Karpas-422 (cell line): ENCODE results near the gene PYCARD. TPM values are rescaled to one million over a fixed set of nuclear protein-coding genes. Genes with fewer than 3 reads are reported as not detected.
"Not testable (repeated sequence)": the region's sequence is repeated elsewhere in the genome, so short reads cannot be mapped to it uniquely, and the experiment has no call there.

Experiments used
- DNase-seq: peaks from one replicate; pipeline ENCODE4 v3.0.0-alpha.2; 2015
- H2AFZ ChIP-seq: fragments of 200-600 bp; sonication (generic); 2 replicates; pipeline ENCODE4 v1.6.1; 2014; ENCODE audit warnings: antibody characterized with exemption, low read length, mixed read lengths
- H3K27ac ChIP-seq: fragments of 200-600 bp; sonication (generic); 2 replicates; pipeline ENCODE4 v1.5.1; 2014; ENCODE audit warnings: mild to moderate bottlenecking, low read length, moderate library complexity
- H3K27me3 ChIP-seq: fragments of 200-600 bp; sonication (generic); 2 replicates; pipeline ENCODE4 v1.6.1; 2014; ENCODE audit warnings: low read length, mixed read lengths
- H3K36me3 ChIP-seq: fragments of 200-600 bp; sonication (generic); 2 replicates; pipeline ENCODE4 v1.6.1; 2014; ENCODE audit warnings: low read length, mixed read lengths; ENCODE audit not compliant: insufficient read depth
- H3K4me1 ChIP-seq: fragments of 200-600 bp; sonication (generic); 2 replicates; pipeline ENCODE4 v1.6.1; 2014; ENCODE audit warnings: mild to moderate bottlenecking, low read length, mixed read lengths
- H3K4me2 ChIP-seq: fragments of 200-600 bp; sonication (generic); 2 replicates; pipeline ENCODE4 v1.6.1; 2014; ENCODE audit warnings: low read length, low read depth, mild to moderate bottlenecking; ENCODE audit not compliant: poor library complexity, severe bottlenecking
- H3K4me3 ChIP-seq: fragments of 200-600 bp; sonication (generic); 2 replicates; pipeline ENCODE4 v1.5.1; 2014; ENCODE audit warnings: mild to moderate bottlenecking, antibody characterized with exemption, low read length, mixed read lengths
- H3K79me2 ChIP-seq: fragments of 200-600 bp; sonication (generic); 2 replicates; pipeline ENCODE4 v1.6.1; 2014; ENCODE audit warnings: mild to moderate bottlenecking, low read length, mixed read lengths
- H3K9ac ChIP-seq: fragments of 200-600 bp; sonication (generic); 2 replicates; pipeline ENCODE4 v1.6.0; 2014; ENCODE audit warnings: low read length
- H3K9me2 ChIP-seq: fragments of 200-600 bp; sonication (generic), shearing (Covaris generic); replicated peaks from 2 replicates; pipeline ENCODE4 v1.6.0; 2014; ENCODE audit warnings: mild to moderate bottlenecking, low read length, moderate library complexity; ENCODE audit not compliant: insufficient read depth
- H3K9me3 ChIP-seq: fragments of 300-700, 200-600 bp; sonication (generic); 2 replicates; pipeline ENCODE4 v1.6.1; 2014; ENCODE audit warnings: low read length, mixed read lengths
- H4K20me1 ChIP-seq: fragments of 200-600 bp; sonication (generic); 2 replicates; pipeline ENCODE4 v1.6.1; 2014; ENCODE audit warnings: mild to moderate bottlenecking, antibody characterized with exemption, low read length, low read depth; ENCODE audit not compliant: insufficient read depth
- total RNA-seq: library from RNA; depleted of rRNA; stranded (reverse); fragments of >200 nt; shearing (Covaris generic); gene quantifications from 2 replicates; pipeline ENCODE4 v1.2.3, GENCODE V29; 2014; ENCODE audit warnings: low replicate concordance

PYCARD gene
- total RNA-seq, 1 experiment from 2014 or later, result 78.0 TPM

- Histone ChIP-seq H3K27me3 (no peaks in the 10 kb centered on the region), H3K9me3 (no peaks in the 10 kb centered on the region), H3K4me1 (peaks cover 16% of the 10 kb centered on the region), H3K4me3 (no peak overlapping the region), H3K79me2 (no peaks in the 10 kb centered on the region), H3K9me2 (no peaks in the 10 kb centered on the region), H3K9ac (no peak overlapping the region), H3K27ac (no peak overlapping the region), H4K20me1 (peaks cover 26% of the 10 kb centered on the region), H2AFZ (no peak overlapping the region), H3K36me3 (peaks cover 42% of the 10 kb centered on the region), H3K4me2 (no peak overlapping the region)
- DNase-seq, result no peak
Observed at GRCh38 chr16:31196324-31197088, 6.1 kb downstream of the PYCARD start.

GRCh38 chr16:31195861-31196260 lies 6.7 kb downstream of the PYCARD start:
- not testable (repeated sequence) for H3K9ac ChIP-seq, H3K27me3 ChIP-seq, H3K9me2 ChIP-seq, H2AFZ ChIP-seq, H3K4me2 ChIP-seq, H3K4me3 ChIP-seq, DNase-seq, H3K9me3 ChIP-seq, H3K79me2 ChIP-seq, H3K4me1 ChIP-seq, H3K27ac ChIP-seq
- Histone ChIP-seq H3K36me3 (peaks cover 49% of the 10 kb centered on the region), H4K20me1 (peaks cover 22% of the 10 kb centered on the region)

GRCh38 chr16:31194898-31195297 lies 7.7 kb downstream of the PYCARD start:
- H2AFZ ChIP-seq, result no peak overlapping the region
- no peak overlapping the region for H3K4me2 ChIP-seq
- DNase-seq, result no peak
- H3K4me3 ChIP-seq, result no peak overlapping the region
- no peaks in the 10 kb centered on the region for H3K27me3 ChIP-seq
- no peaks in the 10 kb centered on the region for H3K9me2 ChIP-seq
- H3K9me3 ChIP-seq, result no peaks in the 10 kb centered on the region
- H3K4me1 ChIP-seq, result peaks cover under 1% of the 10 kb centered on the region; the same call in 1 of the 2 replicates
- peaks cover 31% of the 10 kb centered on the region for H4K20me1 ChIP-seq
- H3K27ac ChIP-seq, result no peak overlapping the region
- H3K9ac ChIP-seq, result no peak overlapping the region
- H3K36me3 ChIP-seq, result peaks cover 58% of the 10 kb centered on the region
- no peaks in the 10 kb centered on the region for H3K79me2 ChIP-seq

- H3K9me3 ChIP-seq, result no peaks in the 10 kb centered on the region
- H4K20me1 ChIP-seq, result peaks cover 39% of the 10 kb centered on the region
- no peak overlapping the region for H3K27ac ChIP-seq
- no peak for DNase-seq
- H3K36me3 ChIP-seq, result peaks cover 69% of the 10 kb centered on the region
- no peak overlapping the region for H3K4me3 ChIP-seq
- no peaks in the 10 kb centered on the region for H3K27me3 ChIP-seq
- H2AFZ ChIP-seq, result no peak overlapping the region
- H3K79me2 ChIP-seq, result 0 out of 2 replicates have a peak, but pooled peaks cover 3% of the 10 kb centered on the region
- H3K9ac ChIP-seq, result no peak overlapping the region
- no peaks in the 10 kb centered on the region for H3K9me2 ChIP-seq
- no peak overlapping the region for H3K4me2 ChIP-seq
- no peaks in the 10 kb centered on the region for H3K4me1 ChIP-seq
Observed at GRCh38 chr16:31193874-31194273, 8.7 kb downstream of the PYCARD start.

GRCh38 chr16:31192856-31193642 lies 9.5 kb downstream of the PYCARD start:
- peaks cover 40% of the 10 kb centered on the region for H4K20me1 ChIP-seq
- H3K9ac ChIP-seq, result no peak overlapping the region
- no peaks in the 10 kb centered on the region for H3K27me3 ChIP-seq
- peaks cover 77% of the 10 kb centered on the region for H3K36me3 ChIP-seq
- no peak overlapping the region for H2AFZ ChIP-seq
- H3K9me3 ChIP-seq, result no peaks in the 10 kb centered on the region
- no peak overlapping the region for H3K4me2 ChIP-seq
- no peaks in the 10 kb centered on the region for H3K9me2 ChIP-seq
- H3K4me3 ChIP-seq, result no peak overlapping the region
- DNase-seq, result no peak
- no peaks in the 10 kb centered on the region for H3K4me1 ChIP-seq
- 0 out of 2 replicates have a peak, but pooled peaks cover 3% of the 10 kb centered on the region for H3K79me2 ChIP-seq
- H3K27ac ChIP-seq, result no peak overlapping the region

GRCh38 chr16:31191697-31192428 lies 10.7 kb downstream of the PYCARD start:
- peaks cover 89% of the 10 kb centered on the region for H3K36me3 ChIP-seq
- no peak overlapping the region for H3K4me3 ChIP-seq
- peaks cover 13% of the 10 kb centered on the region for H3K79me2 ChIP-seq
- H3K9me3 ChIP-seq, result no peaks in the 10 kb centered on the region
- H4K20me1 ChIP-seq, result peaks cover 50% of the 10 kb centered on the region
- H3K9me2 ChIP-seq, result no peaks in the 10 kb centered on the region
- no peak overlapping the region for H3K9ac ChIP-seq
- H3K4me2 ChIP-seq, result no peak overlapping the region
- H2AFZ ChIP-seq, result no peak overlapping the region
- DNase-seq, result no peak
- no peak overlapping the region for H3K27ac ChIP-seq
- no peaks in the 10 kb centered on the region for H3K4me1 ChIP-seq
- no peaks in the 10 kb centered on the region for H3K27me3 ChIP-seq

- DNase-seq, result no peak
- Histone ChIP-seq H3K9me2 (no peaks in the 10 kb centered on the region), H3K4me2 (no peak overlapping the region), H4K20me1 (peaks cover 59% of the 10 kb centered on the region), H3K36me3 (peaks cover 98% of the 10 kb centered on the region), H3K4me1 (no peaks in the 10 kb centered on the region), H3K9me3 (no peaks in the 10 kb centered on the region), H3K9ac (no peak overlapping the region), H3K79me2 (peaks cover 22% of the 10 kb centered on the region), H3K27me3 (no peaks in the 10 kb centered on the region), H3K27ac (no peak overlapping the region), H2AFZ (no peak overlapping the region), H3K4me3 (no peak overlapping the region)
Observed at GRCh38 chr16:31190818-31191444, 11.6 kb downstream of the PYCARD start.
